CD4-positive, alpha-beta T cell treated with Interleukin-4 for 1 hour (primary cell): ENCODE measurements around the gene ATP5PD.

Experiments used
- DNase-seq, 2 donors: peaks; one replicate each; pipeline ENCODE4 v3.0.0-alpha.2; 2020 to 2022

The ATP5PD gene

GRCh38 chr17:75046407-75047289, at the start of gene ATP5PD, which contains the start of gene KCTD2:
Gene ATP5PD, minus strand, starts transcription at chr17:75046969. Its CDS starts 4,319 bp downstream, at chr17:75042650.
Gene KCTD2, plus strand, starts transcription at chr17:75047225. Its CDS starts 26 bp downstream, at chr17:75047251.
- DNase-seq: peak; percentile 96 to 97

GRCh38 chr17:75096082-75096625, 49.4 kb upstream of the ATP5PD start:
- DNase-seq: peak in 1 of 2 donors; percentile 66

- no peak for DNase-seq
These were observed 48.2 kb upstream of the ATP5PD start for GRCh38 chr17:75094871-75095399.

- DNase-seq: no peak
These were observed 46.9 kb upstream of the ATP5PD start for GRCh38 chr17:75093548-75094158.

GRCh38 chr17:75091855-75092327, 45.1 kb upstream of the ATP5PD start:
- DNase-seq: no peak

GRCh38 chr17:75090871-75091854, 44.4 kb upstream of the ATP5PD start:
- DNase-seq: no peak

- DNase-seq: peak in 1 of 2 donors; percentile 46
These were observed 42.0 kb upstream of the ATP5PD start for GRCh38 chr17:75088465-75089417.

- DNase-seq: peak; percentile 44 to 72
These were observed 41.0 kb upstream of the ATP5PD start, which contains the start of gene SLC16A5 for GRCh38 chr17:75087558-75088453. Gene SLC16A5, plus strand, starts transcription at chr17:75087954. Its CDS starts 5,683 bp downstream, at chr17:75093637.

- DNase-seq: no peak
These were observed 40.4 kb upstream of the ATP5PD start for GRCh38 chr17:75087182-75087557.

- no peak for DNase-seq
These were observed 39.9 kb upstream of the ATP5PD start for GRCh38 chr17:75086496-75087181.

- no peak for DNase-seq
These were observed 37.4 kb upstream of the ATP5PD start for GRCh38 chr17:75084039-75084660.

- DNase-seq: no peak
These were observed 35.9 kb upstream of the ATP5PD start for GRCh38 chr17:75082683-75083082.

GRCh38 chr17:75081611-75082540, 35.1 kb upstream of the ATP5PD start:
- DNase-seq: no peak

GRCh38 chr17:75079023-75079373, 32.2 kb upstream of the ATP5PD start:
- DNase-seq: no peak

GRCh38 chr17:75078284-75079022, 31.7 kb upstream of the ATP5PD start:
- no peak for DNase-seq

- peak; percentile 48 to 54 for DNase-seq
These were observed 30.9 kb upstream of the ATP5PD start for GRCh38 chr17:75077496-75078283.
